Measurements from ENCODE around the gene SWI5.

The SWI5 gene

DNA sequence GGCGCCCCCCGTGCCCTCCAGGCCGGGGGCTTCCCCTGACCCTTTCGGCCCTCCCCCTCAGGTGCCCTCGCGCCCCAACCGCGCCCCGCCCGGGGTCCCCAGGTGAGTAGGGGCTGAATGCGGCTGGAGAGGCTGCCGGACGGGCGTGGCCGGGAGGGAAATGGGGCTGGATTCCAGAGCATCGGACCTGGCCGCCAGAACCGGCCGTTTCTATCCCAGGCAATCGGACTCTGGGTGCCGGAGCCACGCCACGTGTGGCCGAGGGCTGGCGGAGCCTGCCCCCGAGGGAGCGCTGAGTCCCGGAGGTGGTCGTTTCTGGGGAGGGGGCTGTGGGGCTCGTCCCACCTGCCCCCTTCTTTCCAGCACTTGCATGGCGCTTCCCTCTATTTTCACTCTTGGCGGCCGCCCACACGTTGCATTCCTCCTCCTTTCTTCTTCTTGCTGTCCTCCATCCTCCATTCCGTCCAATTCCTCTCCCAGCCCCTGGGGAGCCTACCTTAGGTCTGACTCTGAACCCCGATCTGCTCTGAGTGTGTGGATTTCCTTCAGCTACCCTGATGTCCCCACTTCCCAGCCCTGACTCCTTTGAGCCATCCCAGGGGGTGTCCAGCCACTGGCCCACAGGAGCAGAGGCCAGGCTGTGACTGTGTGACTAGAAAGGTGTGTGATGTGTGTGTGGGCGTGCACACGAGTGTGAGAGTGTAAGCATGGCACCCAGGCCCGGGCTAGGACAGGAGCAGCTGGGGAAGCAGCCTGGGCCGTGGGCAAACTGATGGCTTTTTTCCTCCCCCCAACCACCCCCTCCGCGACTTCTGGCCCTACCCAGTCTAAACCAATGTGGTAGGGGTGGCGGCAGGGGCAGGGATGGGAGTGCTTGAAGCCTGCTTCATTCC, 25.0 kb upstream of the SWI5 start:
- Histone ChIP-seq H3K4me3 (peak overlapping the region; percentile 24 to 55 (median 44)), H3K27ac (peak overlapping the region in 13 of 21 experiments; percentile 4 to 79 (median 43))

DNA sequence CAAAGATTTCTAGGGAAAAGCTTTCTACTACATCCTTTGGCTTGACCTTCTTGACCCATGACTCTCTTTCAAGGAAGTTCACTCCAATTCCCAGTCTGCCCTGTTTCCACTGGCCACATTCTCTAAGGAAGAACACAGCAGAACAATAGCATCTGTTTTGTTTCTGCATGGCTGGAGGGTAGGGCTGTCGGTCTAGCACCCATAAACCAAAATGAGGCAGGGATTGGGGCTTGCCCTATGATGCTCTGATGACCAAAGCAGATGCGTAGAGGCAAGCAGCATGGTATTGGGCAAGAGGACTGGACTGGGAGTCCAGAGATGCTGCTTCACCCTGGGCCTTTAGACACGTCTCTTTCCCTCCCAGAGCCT, 24.4 kb upstream of the SWI5 start:
- no peak overlapping the region for H3K27ac ChIP-seq
- H3K4me3 ChIP-seq: no peak overlapping the region

DNA sequence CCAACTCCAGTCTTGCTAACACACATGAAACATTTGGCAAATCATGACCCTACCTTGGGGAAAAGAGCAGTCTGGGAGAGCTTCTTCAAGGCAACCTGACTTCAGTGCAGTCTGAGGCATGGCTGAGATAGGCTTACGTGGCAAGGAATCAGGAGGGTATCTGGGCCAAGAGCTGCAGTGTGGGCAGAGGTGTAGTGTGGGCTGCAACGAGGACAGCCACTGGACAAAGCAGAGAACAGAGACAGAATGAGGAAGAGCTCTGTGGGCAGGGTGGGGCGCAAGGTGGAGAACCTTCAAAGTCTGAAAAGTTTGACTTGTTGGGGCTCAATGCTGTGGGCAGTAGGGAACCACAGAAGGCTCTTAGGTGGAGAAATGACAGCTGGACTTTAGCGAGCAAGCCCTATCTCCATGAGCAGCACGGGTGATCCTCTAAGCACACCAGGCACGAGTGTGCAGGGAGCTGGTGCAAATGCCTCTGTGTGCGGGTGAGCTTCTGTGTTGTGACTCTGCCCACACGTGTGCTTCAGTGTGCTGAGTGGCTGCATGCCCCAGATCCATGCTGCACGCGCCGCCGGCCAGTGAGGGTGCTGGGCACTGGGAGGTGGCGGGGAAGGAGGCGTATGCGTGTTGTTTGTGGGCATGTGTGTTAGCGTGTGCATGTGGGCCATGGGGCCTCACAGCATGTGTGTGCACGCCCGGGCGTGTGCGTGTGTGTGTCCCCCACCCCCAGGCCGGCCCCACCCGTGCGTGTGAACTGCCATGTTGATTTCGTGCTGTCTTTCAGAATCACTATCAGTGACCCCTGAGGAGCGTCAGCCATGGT, 23.5 kb upstream of the SWI5 start:
- H3K27ac ChIP-seq: no peak overlapping the region

DNA sequence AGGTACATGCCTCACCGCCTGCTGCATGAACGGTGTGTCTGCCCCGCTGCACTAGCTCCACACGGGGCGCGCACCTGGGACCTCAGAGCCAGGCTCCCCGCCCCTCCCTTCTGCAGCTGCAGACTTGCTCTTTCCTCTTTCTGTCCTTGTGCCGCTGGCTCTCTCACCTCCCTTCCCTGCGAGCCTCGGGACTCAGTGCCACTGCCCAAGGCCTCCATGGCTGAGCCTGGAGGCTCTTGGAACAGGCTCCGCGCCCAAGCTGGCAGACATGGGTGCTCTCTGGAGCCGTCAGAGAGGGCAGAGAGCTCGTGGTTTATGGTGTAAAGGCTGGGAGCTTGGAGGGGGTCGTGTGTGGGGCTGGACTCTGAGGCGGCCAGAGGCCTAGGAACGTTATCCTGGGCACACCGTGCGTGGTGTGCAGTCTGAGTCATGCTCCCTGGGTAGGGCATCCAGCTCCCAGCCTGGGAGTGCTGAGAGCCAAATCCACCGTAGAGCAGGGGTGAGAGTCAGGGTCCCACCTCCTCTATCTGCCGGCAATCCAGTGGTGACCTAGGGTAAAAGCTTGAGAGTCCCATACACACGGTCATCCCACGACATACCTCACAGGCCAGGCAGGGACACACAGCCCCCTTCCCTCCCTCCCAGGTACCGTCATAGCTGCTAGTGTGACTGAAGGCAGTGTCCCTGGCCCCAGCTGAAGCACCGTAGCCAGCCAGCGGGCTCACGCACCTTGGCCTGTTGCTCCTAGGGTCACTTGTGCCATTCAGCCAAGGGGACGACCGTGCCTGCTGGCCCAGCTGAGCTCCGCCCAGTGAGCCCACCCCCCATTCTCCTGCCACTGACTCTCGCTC, 22.7 kb upstream of the SWI5 start:
- H3K27ac ChIP-seq: peak overlapping the region in 1 of 21 experiments; percentile 13
- H3K4me3 ChIP-seq: no peak overlapping the region

More for the DNA sequence above, 23.5 kb upstream of the SWI5 start:
- no peak overlapping the region for H3K4me3 ChIP-seq

GRCh38 chr9:128253991-128254346, 22.1 kb upstream of the SWI5 start:
- no peak overlapping the region for H3K4me3 ChIP-seq
- peak overlapping the region in 1 of 21 experiments; percentile 13 for H3K27ac ChIP-seq

- peak overlapping the region in 2 of 21 experiments; percentile 13 to 30 for H3K27ac ChIP-seq
- H3K4me3 ChIP-seq: no peak overlapping the region
These were observed 21.7 kb upstream of the SWI5 start for GRCh38 chr9:128254362-128254761.

GRCh38 chr9:128254855-128255759, 21.0 kb upstream of the SWI5 start:
- H3K4me3 ChIP-seq: no peak overlapping the region

GRCh38 chr9:128257086-128257825, 18.8 kb upstream of the SWI5 start:
- H3K27ac ChIP-seq: no peak overlapping the region

More at GRCh38 chr9:128254855-128255759, 21.0 kb upstream of the SWI5 start:
- peak overlapping the region in 1 of 21 experiments; percentile 30 for H3K27ac ChIP-seq

DNA sequence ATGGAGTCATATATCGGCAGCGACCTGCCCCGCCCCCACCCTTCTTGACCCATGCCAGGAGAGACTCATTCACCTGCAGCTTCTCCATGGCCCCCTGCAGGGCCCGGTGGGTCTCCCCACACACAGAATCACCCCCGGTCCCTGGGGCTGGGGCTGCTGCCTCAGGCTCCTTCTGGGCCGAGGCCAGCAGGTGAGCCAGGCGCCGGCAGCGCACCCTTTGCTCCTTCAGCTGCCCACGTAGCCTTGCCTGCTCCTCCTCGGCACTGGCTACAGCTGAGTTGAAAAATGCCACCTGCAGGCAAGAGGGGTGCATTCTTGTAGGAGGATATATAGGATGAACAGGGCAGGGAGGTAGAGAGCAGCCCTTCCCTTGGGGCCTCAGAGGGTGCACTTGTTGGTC, 18.2 kb upstream of the SWI5 start:
- Histone ChIP-seq H3K4me3 (no peak overlapping the region), H3K27ac (no peak overlapping the region)

More at GRCh38 chr9:128257086-128257825, 18.8 kb upstream of the SWI5 start:
- no peak overlapping the region for H3K4me3 ChIP-seq

GRCh38 chr9:128258326-128258725, 17.8 kb upstream of the SWI5 start:
- Histone ChIP-seq H3K27ac (no peak overlapping the region), H3K4me3 (no peak overlapping the region)

GRCh38 chr9:128259156-128259555, 16.9 kb upstream of the SWI5 start:
- H3K27ac ChIP-seq: no peak overlapping the region
- no peak overlapping the region for H3K4me3 ChIP-seq

GRCh38 chr9:128260340-128260739, 15.7 kb upstream of the SWI5 start:
- Histone ChIP-seq H3K27ac (no peak overlapping the region), H3K4me3 (no peak overlapping the region)

DNA sequence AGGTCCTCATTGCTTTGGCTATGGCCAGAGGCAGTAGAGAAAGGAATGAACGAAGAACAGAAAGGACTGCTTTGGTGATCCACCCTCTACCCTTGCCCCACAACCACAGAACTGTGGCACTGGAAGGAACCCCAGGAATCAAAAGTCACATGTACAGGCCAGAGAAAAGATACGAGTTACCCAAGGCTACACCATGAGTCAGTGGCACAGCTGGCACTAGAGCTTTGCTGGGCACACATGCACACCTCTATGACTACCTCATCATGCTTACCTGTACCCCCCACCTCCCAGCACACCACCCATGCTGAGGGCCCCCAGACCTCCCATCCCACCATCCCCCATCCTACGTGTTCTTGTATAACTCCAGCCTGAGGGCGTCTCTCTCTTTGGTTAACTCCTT, 13.4 kb upstream of the SWI5 start:
- no peak overlapping the region for H3K4me3 ChIP-seq
- peak overlapping the region in 2 of 21 experiments; percentile 26 to 48 for H3K27ac ChIP-seq

DNA sequence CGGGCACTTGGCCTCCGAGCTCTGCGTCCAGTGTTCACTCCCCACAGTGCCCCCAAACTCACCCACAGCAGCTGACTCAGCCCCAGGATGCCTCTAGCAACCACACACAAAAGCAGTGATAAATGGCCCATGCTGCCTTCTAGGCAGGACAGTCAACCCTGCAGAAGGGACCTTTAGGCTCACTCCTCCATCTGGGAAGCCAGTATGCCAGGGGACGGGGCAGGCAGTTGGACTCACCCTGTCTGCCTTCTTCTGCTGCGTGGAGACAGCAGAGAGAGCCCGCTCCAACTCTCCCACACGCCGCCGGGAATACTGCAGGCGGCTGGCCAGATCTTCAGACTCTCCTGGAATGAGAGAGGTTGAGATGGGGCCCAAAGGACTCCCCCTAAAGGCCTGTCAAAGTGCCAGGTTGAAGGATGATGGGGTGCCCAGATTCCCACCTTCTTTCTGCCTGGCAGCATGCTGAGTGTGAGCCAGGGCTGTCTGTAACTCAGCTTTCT, 10.7 kb upstream of the SWI5 start:
- Histone ChIP-seq H3K27ac (peak overlapping the region in 1 of 21 experiments; percentile 59), H3K4me3 (no peak overlapping the region)

DNA sequence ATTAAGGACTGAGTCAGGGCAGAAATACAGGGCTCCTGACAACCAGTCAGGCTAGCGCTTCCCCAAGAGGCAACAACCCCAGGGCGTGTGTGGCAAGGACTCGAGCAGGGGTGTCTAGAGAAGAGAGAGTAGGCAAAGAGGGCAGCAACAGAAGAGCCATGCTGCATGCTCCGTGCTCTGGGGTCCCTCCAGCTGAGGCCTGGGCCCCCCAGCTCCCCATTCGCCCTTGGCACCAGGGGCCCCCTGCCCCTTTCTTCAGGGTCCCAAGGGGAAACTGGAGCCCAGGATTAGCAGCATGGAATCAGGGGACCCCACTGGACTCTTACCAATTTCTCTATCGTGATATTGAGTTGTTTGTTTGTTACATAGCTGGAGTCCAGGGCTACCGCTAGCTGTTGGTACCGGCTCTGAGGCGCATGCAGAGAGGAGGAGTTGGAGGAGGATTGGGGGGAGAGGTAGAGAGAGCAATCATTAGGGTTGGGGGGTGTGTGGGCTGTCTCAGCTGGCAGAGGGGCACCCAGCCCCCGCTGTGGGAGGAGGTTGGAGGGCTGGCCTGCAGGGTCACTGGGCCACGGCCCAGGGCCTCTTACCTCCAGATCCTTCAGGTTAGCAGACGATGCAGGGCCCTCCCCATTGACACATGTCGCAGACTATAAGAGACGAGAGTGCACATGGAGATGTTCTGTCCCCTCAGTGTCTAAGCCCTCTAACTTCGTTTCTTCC, 9.0 kb upstream of the SWI5 start:
- H3K27ac ChIP-seq: peak overlapping the region in 1 of 21 experiments; percentile 5
- no peak overlapping the region for H3K4me3 ChIP-seq

DNA sequence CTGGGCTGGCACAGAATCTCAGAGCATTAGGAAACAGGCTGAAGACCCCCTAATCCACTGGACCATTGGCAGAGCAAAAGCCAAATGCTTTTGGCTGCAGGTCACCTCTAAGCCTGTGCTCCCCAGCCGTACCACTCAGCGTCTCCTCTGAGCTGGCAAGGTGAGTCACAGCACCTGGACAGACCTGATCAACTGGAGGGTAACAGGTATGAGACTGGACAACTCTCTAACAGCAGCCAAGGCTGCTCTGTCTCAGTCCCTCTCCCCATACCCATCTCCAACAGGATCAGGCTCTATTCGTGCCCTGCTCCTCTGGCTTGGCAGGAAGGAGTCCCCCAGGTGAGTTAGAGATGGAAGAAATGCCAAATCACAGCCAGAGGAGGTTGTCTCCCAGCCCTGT, 5.0 kb upstream of the SWI5 start:
- Histone ChIP-seq H3K4me3 (no peak overlapping the region), H3K27ac (peak overlapping the region in 12 of 21 experiments; percentile 1 to 49 (median 28))

DNA sequence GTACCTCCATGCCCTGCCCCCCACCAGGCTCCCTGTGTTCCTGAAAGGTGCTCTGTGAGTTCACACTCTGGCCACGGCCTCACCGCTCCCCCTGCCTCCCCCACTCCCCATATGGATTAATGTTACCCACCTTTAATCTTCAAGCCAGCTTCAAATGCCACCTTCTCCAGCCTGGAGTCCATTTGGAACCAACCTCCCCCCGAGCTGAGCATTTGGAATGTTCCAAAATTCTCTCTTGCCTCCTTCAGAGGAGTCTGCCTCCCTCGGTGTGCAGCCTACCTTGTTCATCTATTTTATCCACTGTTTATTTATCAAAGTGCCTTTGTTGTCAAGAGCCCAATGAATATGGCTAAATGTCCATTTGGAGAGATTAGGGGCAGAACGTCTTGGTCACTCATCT, 4.6 kb upstream of the SWI5 start:
- Histone ChIP-seq H3K27ac (peak overlapping the region in 10 of 21 experiments; percentile 1 to 49 (median 28)), H3K4me3 (no peak overlapping the region)

Data from skin epidermis (tissue), 12 donors.